Measurements from ENCODE around the gene MTG1.

The MTG1 gene, protein sequence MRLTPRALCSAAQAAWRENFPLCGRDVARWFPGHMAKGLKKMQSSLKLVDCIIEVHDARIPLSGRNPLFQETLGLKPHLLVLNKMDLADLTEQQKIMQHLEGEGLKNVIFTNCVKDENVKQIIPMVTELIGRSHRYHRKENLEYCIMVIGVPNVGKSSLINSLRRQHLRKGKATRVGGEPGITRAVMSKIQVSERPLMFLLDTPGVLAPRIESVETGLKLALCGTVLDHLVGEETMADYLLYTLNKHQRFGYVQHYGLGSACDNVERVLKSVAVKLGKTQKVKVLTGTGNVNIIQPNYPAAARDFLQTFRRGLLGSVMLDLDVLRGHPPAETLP

GRCh38 chr10:133394064-133394663, at the start of gene MTG1:
TSS of gene MTG1 (plus strand) at chr10:133394157. CDS start at chr10:133394221, 64 bp downstream.
- peak; percentile 31 for DNase-seq

DNA sequence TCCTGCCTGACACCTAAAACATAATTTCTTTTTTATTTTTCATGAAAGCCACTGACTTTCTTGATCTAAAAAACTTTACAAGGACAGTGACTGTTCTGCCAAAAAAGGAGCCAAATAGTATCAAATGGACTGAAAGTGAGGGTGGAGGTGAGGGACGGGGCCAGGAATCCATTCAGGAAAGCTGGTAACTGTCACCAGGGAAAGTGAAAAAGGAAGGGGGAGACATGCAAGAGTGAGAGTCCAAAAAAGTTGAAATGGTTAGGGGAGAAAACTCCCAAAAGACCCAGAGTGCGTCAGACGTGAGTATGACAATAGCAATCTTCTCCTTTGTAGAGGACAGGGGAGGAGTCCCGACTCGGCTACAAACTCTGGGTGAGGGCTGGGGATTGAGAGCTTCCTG, 49.7 kb upstream of the MTG1 start:
- DNase-seq, result no peak

DNA sequence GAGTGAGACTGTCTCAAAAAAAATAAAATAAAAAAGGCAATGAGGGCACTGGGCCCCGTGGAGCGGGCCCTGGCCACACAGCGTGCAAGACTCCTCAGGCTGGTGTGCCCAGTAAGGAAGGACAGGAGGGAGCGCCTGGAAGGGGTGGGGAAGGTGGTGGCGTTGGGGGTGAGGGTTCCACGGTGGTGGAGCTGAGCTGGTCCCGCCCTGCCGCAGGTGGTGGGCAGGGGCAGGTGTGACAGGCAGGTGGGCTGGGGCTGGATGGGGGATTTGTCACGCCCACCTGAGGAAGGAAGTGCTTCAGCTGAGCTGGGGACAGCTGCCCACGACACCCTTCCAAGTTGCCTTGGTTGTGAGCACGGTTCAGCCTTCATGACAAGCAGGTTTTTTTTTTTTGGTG, 47.5 kb upstream of the MTG1 start:
- no peak for DNase-seq

GRCh38 chr10:133347710-133348517, 46.0 kb upstream of the MTG1 start:
- no peak for DNase-seq

- no peak for DNase-seq
Measured at GRCh38 chr10:133349160-133349568, 44.8 kb upstream of the MTG1 start.

GRCh38 chr10:133349577-133350011, 44.4 kb upstream of the MTG1 start:
- DNase-seq, result no peak

DNA sequence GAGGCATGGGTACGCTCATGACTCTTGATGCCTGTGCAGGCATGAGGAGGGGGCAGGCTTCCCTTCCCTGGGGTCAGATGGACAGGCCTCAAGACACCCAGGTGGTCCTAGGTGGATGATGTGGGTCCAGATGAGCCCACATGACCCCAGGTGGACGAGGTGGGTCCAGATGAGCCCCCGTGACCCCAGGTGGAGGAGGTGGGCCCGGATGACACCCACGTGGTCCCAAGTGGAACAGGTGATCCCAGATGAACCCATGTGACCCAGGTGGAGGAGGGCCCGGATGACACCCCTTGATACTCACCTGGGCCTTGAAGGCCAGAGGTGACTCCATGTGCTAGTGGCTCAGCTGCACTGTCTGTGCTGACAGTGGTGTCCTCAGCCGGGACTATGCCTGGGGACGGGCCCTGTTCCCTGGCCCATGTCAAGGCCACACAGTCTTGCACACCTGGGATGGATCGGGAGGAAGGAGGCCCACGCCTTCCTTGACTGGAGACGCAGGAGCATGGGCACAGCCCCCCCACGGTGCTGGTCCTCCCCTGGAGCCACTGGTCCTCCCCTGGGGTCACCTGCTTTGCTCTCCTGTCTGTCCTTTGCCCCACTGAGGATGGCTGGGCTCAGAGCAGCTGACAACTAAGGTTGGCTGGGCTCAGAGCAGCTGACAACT, 43.5 kb upstream of the MTG1 start:
- DNase-seq, result no peak

- DNase-seq, result no peak
Measured at GRCh38 chr10:133350950-133351329, 43.0 kb upstream of the MTG1 start.

- DNase-seq, result no peak
Measured at GRCh38 chr10:133351408-133352318, 42.3 kb upstream of the MTG1 start.

GRCh38 chr10:133353202-133353959, 40.6 kb upstream of the MTG1 start:
- no peak for DNase-seq

- no peak for DNase-seq
Measured at GRCh38 chr10:133353988-133354605, 39.9 kb upstream of the MTG1 start.

DNA sequence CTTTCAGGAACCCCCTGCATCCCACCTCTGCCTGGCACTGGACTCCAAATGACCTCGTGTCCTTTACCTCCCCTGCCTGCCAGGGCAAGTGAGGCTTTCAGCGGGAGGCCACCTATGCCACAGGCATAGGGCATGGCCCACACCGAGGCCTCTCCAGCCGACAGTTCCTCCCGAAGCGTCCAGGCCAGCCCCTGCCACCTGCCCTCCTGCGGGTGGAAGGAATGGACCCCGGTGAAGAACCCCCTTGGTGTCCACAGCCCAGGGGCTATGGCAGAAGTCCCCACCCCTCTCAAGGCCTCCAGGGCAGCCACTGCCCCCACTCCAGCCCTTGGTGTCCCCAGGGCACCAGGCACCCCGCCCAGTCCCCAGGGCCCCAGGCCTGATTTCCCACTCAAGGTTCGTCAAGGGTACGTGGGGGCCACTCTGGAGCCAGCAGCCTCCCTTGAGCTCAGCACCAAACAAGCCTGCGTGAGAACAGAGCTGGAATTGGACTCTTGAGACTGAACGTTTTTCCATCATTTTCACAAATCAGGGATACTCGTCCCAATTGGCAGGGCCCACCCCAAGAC, 39.2 kb upstream of the MTG1 start:
- DNase-seq, result no peak

DNA sequence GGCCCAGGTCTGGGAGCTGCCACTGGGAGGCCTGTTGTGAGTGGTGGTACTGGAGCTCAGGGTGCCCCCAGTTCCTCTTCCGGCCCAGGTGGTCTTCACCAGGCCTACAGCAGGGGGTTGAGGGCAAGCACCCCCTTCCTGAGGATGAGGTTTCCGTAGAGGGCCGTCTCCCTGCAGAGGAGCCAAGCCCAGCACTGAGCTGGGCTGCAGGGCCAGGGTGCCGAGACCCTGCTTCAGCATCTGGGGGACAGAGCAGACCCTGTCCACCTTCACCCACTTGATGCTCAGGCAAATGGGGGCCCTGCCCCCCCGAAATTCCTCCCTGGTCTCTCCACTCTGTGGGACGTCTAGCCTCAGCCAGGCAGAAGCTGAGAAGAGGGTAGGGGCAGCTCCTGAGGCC, 38.7 kb upstream of the MTG1 start:
- no peak for DNase-seq

DNA sequence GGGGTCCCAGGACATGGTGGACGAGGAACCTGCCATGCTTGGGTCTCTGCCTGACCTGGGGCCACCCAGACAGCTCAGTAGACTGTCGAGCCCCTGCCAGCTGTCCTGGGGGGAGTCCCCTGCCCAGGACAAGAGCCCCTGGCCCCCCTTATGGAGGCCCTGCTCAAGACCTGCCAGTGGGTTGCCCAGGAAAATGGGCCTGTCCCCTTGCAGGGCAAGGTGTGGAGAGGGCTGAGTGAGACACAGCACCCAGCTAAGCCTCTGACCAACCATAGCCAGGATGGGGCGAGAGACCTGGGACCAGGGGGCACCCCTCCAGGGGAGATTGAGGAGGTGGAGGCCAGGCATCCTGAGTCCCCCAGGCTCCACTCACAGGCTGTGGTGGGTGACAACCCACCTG, 38.0 kb upstream of the MTG1 start:
- no peak for DNase-seq

DNA sequence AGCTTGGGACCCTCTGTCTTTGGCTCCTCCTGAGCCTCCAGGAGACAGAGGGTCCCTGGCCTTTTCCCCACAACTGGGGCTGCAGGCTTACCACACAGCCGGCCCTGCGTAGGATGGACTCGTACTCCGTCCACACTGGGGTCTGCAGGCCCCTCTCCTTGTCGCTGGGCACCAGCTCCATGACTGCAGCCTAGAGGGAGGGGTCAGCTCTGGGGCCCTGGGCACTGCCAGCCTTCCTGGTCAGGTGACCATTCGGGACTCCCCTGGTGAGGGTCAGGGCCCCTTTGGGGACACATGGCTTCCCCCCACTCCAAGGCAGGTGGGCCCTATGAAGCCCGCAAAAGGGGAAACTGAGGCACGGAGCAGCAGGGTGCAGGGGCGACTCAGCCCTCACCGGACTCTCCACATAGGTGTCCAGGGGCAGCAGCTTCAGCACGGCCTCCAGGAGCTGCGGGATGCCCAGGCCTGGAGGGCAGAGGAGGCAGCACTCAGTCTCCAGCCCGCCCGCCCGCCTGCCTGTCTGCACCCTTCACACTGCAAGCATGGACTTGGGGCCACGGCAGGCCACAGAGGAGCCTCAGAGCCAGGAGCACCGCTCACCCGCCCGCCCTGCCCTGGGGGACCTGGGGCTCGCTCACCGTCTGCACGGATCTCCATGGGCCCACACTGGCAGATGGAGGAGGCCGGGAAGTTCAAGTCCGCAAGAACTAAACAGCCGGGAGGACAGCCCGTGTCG, 37.2 kb upstream of the MTG1 start:
- DNase-seq, result no peak

GRCh38 chr10:133357285-133358161, 36.4 kb upstream of the MTG1 start, which contains the start of gene FUOM:
TSS of gene FUOM (minus strand) at chr10:133358019. CDS start at chr10:133358007, 12 bp downstream.
- DNase-seq, result no peak

DNA sequence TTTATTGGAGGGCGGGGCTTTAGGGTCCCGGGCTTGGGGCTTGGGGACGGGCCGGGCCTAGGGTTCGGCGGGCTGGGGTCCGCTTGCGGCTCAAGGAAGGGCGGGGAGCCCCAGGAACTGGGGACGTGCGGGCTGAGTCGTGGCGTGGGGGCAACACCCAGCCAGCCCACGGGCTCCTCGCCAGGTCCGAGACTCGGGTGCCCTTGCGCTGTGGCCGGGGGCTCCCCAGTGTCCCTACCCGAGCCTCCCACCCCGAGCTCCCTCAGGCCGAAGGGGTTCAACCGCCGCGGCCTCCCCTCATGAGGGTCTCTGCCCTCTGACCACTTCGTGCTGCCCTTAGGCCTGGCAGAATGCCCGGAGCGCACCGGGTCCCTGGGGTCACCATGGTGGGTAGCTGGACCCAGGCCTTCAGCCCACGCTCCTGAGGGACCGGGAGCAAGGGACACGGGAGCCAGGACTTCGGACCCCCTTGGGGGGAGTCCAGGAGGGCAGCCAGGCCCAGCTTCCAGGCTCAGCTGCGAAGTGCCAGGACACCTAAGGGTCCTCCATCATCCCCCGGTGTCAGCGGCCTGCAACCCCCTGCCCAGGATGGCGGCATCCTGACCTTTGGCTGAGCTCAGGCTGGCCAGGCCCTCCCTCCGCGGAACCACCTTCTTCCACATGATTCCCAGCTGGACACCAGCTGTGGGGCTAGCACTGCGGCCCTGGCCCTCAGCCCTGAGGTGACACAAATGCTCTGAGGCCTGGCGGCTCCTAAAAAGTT, 35.6 kb upstream of the MTG1 start:
- no peak for DNase-seq

DNA sequence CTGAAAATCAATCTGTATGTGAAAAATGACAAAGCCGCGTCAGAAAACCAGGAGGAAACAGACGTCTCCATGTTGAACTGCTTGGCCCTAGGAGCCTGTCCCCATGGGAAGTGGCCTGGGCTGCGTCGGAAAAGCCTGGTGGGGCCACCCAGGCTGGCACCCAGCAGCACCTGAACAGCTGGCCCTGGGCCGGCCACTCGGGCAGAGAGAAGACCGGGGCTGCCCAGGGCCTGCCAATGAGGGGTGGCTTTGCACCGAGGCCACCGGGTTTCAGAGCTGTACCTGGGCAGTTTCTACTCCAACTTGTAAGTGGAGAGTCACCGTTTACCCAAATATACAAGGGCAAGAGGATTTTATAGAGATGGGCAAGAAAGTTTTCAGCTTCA, 35.0 kb upstream of the MTG1 start:
- DNase-seq, result no peak
